WI38 (cell line): ENCODE data around the gene SLC34A3.

Source experiments
- H3K4me3 ChIP-seq: 2 replicates; pipeline ENCODE4 v1.5.1; 2011; ENCODE audit warnings: low read depth, mild to moderate bottlenecking, control low read depth, low read length
- CTCF ChIP-seq: IDR thresholded peaks from 2 replicates; pipeline ENCODE4 v1.5.1; 2012; ENCODE audit warnings: low read depth, mild to moderate bottlenecking, control low read depth, low read length

Gene SLC34A3

GRCh38 chr9:137230705-137231371 lies at the start of gene SLC34A3:
SLC34A3 (plus strand) TSS chr9:137230901; CDS start chr9:137231703, 802 bp downstream.
- no peak for TF ChIP-seq CTCF
- H3K4me3 ChIP-seq = no peak within 1 kb of the TSS

GRCh38 chr9:137181680-137182079 lies 49.0 kb upstream of the SLC34A3 start:
- no peak for TF ChIP-seq CTCF

DNA sequence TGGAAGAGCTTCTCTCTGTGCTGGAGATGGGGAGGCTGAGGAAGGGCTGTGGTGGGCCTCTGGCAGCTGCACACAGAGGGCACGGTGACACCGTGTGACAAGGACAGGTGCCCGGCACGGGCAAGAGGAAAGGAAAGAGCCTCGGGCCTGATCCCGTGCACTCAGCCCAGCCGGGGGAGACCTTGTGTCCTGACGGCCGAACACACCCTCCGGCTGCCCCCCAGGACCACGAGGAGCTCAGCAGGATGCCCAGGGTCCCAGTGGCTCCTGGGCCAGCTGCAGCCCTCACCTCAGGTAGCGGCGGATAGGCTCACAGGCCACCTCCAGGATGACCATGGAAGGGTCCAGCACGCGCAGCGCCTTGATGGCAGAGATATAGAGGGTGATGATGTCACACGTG lies 47.9 kb upstream of the SLC34A3 start:
- TF ChIP-seq CTCF = no peak

More at GRCh38 chr9:137181680-137182079, 49.0 kb upstream of the SLC34A3 start:
- no peak overlapping the region for H3K4me3 ChIP-seq

GRCh38 chr9:137183980-137184595 lies 46.6 kb upstream of the SLC34A3 start:
- no peak for TF ChIP-seq CTCF
- H3K4me3 ChIP-seq = no peak overlapping the region

More for the DNA sequence above, 47.9 kb upstream of the SLC34A3 start:
- H3K4me3 ChIP-seq = no peak overlapping the region

GRCh38 chr9:137184881-137185660 lies 45.6 kb upstream of the SLC34A3 start:
- H3K4me3 ChIP-seq = no peak overlapping the region
- no peak for TF ChIP-seq CTCF

DNA sequence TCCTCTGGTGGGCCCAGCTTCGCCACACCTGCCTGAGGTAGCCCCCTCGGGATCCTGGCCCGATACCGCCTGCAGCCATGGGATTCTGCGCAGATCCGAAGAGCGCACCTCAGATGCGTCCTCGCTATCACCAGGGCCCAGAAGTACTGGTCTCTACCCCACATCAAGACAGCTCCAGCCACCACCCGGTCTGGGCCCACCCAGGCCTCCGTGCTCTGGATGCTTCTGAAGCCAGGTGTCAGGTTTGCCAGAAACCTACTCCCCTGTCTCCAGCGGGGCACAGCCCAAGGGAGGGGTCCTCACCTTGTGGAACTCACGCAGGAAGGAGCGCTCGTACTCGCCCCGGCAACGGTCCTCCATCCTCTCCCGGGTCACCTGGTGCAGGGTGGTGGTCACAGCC lies 44.8 kb upstream of the SLC34A3 start:
- no peak overlapping the region for H3K4me3 ChIP-seq
- no peak for TF ChIP-seq CTCF

DNA sequence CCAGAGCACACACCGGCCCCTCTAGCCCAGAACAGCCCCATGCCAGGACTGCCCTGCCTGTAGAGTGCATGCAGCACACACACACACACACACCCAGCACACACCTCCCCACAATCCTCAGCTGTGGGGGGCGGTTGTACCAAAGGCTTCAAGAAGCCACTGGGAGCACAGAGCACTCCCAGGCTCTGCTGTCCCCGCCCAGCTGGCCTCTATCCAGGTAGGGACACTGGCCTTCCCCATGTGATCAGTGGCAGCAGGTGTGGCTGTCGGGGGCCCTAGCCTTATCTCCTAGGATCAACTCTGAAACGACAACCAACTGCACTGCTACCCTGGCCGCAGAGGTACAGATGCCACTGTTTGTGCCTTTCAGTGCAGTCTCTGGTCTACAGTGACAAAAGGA lies 44.3 kb upstream of the SLC34A3 start:
- H3K4me3 ChIP-seq = no peak overlapping the region
- TF ChIP-seq CTCF = no peak
